Iris pigment epithelial cell (primary cell): ENCODE results near the gene TCF7L1.
"Not testable (repeated sequence)": the region's sequence is repeated elsewhere in the genome, so short reads cannot be mapped to it uniquely, and the experiment has no call there.

Experiments
- DNase-seq: peaks from one replicate; pipeline ENCODE4 v3.0.0-alpha.2; 2011; ENCODE audit warnings: low read depth

The TCF7L1 gene

DNA sequence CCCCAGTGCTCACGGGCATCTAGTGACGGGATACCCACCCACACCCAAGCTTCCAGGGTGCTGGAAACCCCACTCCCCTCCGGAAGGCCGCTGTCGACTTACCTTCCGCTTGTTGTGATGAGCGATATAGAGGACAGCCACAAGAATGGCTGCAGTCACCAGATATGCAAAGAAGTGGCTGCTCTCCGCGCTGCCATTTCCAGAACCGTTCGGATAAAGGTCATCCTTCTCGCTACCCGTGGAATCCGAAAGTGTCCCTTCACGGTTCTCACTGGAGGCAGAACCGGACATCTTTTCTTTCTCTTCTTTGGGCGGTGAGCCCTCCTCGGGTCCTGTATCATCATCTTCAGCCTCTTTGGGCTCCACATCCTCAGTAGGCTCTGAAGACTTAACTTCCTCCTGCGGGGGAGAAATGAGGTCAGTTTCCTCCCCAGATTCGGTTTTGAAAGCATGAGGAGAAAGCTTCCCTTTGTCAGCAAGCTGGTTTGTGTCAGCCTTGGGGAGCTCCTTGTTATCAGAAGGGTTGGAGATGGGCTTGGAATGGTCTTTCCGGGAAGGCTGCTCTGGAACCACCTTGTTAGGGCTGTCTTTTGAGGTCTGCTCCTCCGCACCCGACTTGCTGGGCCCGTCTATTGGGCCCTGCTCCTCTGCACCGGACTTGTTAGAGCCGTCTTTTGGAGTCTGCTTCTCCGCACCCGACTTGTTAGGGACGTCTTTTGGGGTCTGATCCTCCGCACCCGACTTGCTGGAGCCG is 193.4 kb downstream of the TCF7L1 start:
- DNase-seq = peak; percentile 61

DNA sequence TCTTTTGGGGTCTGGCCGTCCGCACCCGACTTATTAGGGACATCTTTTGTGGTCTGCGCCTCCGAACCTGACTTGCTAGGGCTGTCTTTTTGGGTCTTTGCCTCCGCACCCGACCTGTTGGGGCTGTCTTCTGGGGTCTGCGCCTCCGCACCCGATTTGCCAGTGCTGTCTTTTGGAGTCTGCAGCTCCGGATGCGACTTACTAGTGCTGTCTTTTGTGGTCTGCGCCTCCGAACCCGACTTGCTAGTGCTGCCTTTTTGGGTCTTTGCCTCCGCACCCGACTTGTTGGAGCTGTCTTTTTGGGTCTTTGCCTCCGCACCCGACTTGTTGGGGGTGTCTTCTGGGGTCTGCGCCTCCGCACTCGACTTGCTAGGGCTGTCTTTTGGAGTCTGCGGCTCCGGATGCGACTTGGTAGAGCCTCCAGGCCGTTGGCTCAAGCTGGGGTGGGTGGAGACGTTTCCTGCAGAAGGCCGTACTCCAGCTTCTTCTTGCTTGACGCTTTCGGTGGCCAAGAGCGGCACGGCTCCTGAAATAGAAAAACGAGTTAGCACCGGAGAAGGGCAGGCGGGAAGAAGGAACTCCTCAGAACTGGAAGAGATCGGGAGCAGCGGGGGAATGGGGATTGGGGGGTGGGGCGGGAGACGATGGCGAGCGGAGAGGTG is 194.1 kb downstream of the TCF7L1 start:
- DNase-seq = peak; percentile 64

DNA sequence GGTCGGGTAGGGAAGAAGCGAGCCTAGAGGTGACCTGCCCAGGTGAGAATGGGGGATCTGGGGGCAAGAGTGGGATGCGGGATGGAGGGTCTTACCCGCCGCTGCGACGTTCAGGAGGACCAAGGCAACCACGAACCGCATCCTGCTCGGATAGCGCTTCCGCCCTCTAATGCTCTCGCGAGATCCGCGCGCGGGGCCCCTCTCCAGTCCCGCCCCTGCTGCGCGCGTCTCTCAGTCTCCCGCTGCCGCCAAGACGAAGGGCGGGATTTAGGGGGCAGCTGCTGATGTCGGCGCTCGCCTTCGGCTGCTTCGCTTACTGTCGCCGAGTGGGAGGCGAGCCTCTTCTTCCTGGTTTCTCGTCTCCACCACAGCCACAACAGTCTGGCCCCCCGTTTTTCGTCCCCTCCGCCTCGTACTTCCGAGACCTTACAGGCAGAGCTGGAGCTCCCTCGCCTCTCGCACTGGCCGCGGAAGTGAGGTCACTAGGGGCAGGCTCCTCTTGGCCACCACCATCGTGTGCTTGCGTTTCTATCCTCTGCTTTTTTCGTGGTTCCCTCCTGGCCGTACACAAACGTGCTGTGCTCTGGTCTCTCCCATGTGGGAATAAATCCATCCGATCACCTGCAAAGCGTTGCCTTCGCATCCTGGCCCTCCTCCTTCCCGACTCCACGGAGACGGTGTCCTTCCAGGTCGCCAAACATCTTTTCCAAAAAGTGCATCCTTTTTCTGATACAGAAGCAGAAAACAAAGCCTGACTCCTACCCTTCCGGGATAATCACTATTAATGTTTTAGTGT is 194.8 kb downstream of the TCF7L1 start, which contains the start of gene TGOLN2:
Gene TGOLN2, minus strand, starts transcription at position 168 of the 796 bp plus-strand sequence. Its CDS starts 27 bp downstream, at position 141.
- DNase-seq = peak; percentile 91

DNA sequence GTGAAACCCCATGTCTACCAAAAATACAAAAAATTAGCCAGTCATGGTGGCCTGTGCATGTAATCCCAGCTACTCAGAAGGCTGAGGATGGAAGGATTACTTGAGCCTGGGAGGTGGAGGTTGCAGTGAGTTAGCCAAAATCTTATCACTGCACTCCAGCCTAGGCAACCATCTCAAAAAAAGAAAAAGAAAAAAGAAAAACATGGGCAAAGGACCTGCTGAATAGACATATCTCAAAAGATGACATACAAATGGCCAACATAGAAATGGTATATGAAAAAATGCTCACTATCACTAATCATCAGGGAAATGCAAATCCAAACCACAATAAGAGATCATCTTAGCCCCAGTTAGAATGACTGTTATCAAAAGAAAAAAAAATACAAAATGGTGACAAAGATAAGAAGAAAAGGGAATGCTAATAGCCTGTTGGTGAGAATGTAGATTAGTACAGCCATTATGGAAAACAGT is 196.0 kb downstream of the TCF7L1 start:
- DNase-seq = no peak

DNA sequence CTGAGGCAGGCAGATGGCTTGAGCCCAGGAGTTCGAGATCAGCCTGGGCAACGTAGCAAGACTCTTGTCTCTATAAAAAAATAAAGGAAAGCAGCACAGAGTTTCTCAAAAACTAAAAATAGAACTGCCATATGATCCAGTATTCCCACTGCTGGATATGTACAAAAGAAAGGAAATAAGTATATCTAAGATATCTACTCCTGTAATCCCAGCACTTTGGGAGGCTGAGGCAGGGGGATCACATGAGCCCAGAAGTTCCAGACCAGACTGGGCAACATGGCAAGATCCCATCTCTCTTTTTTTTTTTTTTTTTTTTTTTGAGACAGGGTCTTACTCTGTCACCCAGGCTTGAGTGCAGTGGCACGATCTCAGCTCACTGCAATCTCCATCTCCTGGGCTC is 196.5 kb downstream of the TCF7L1 start:
- DNase-seq = not testable (repeated sequence)

DNA sequence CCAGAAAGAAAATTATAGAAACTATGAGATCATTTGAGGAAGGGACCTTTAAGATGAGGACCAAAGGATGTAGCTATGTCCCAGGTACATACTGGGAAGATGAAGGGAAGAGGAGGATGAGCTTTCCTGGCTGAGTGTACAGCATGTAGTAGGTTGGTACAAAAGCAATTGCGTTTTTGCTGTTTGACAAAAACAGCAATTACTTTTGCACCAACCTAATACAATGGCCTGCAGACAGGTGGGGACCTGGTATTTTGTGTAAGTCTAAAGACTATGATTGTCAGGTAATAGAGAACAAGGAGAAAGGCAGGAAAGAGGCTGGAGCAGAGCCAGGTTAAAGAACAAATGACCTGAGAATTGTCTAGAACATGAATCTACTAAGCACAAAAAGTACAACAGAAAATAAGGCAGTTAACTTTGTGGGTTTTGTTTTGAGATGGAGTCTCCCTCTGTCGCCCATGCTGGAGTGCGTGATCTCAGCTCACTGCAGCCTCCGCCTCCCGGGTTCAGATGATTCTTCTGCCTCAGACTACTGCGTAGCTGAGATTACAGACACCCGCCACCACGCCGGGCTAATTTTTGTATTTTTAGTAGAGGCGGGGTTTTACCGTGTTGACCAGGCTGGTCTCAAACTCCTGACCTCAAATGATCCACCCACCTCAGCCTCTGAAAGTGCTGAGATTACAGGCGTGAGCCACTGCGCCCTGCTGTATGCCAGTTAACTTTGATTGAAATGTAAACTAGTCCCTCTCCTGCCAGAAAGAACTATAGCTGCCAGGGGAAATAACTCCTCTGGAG is 197.8 kb downstream of the TCF7L1 start:
- DNase-seq = no peak

DNA sequence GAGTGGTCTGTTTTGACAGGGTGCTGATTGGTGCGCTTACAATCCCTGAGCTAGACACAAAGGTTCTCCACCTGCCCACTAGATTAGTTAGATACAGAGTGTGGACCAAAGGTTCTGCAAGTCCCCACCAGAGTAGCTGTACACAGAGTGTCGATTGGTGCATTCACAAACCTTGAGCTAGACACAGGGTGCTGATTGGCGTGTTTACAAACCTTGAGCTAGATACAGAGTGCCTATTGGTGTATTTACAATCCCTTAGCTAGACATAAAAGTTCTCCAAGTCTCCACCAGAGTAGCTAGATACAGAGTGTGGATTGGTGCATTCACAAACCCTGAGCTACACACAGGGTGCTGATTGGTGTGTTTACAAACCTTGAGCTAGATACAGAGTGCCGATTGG is 200.7 kb downstream of the TCF7L1 start:
- DNase-seq = not testable (repeated sequence)

DNA sequence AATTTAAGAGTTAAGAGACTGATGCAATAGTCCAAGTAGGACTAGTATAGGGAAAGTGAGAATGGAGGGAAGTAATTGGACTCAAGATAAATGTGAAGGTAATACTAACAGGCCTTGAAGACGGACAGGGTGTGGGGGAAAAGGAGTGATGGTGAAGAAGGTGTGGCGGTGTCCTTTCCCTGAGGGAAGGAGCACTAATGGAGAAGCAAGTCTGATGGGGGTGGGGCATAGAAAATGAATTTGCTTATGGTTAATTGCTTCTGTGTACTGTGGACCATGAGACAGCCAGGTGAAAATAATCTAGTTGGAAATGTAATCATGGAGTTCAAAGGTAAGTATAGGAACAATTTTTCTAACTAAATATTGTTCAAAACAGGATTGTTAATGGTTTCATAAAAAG is 201.7 kb downstream of the TCF7L1 start:
- DNase-seq = no peak

DNA sequence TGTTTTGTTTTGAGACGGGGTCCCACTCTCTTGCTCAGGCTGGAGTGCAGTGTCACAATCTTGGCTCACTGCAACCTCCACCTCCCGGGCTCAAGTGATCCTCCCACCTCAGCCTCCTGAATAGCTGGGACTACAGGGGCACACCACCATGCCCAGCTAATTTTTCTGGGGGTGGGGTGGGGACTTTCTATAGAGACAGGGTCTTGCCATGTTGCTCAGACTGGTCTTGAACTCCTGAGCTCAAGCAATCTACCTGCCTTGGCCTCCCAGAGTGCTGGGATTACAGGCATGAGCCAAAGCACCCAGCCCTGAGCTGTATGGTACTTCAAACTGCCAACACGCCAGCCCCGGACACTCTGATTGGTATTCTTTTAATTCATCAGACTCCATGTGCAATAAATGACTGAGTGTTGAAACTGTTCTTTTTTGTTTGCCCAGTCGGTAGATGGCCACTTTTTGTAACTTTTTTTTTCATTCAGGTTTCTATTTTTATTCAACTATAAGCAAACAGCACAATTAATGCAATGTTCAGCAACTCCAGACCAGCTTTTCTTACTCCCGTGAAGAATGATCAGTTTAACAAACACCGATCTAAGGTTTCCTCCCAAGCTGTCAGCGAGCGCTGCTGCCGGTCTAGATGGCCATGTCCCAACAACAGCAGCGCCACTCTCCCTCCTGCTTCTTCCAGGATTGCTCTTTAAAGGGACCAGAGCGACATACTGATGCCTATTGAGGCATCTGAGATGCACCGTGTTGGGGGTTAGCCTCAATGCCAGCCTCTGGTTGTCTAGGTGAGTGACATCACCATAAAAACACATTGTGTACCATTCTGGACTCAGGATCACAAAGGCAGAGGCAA is 207.1 kb downstream of the TCF7L1 start:
- DNase-seq = no peak

DNA sequence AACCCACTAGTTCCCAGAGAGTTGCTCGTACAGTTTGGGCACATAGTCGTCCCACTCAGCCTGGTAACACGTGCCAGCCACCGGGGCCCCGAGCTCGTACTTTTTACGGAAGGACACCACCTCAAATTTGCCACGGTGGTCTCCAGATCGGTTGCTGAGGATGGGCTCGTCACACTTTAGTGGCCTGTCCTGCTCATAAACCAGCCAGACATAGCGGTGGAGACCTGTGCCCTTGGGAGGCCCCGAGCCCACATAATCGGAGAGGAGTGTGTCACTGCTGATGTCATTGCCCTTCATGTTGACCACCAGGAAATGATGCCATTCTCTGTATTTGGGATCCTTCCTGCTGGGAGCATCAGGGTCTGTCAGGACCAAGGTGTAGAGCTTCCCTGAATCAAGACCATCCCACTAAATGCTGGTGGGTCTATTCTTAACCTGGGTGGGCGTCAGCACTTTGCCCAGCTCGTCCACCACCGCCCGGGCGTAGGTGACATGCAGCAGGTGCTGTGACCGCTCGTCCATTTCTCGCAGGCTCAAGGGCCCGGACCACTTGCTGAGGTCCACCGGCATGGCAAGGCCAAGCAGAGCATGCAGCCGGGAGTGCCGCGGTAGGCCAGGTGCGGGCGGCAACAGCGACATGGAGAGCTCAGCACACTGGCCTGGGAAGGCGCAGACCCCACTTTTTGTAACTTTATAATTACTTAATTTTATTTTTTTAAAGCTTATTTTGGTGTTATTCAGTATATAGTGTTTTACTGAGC is 208.3 kb downstream of the TCF7L1 start:
- no peak for DNase-seq

DNA sequence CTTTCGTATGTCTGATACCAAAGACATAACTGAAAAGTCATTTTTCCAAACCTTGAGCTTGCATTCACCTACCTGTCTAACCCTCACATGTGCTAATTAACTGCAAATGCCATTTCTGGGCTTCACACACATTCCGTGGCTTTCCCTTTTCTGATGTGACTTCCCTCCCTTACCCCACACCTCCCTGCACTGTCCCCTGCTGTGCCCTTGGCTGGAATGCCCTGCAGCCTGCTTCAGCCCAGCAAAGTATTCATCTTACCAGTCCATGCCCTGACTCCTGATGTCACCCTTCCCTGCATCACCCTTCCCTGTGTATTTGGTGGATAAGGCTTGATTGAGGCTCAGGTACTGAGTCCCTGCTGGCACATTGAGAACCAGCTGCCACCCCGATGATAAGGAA is 209.0 kb downstream of the TCF7L1 start:
- DNase-seq = no peak

DNA sequence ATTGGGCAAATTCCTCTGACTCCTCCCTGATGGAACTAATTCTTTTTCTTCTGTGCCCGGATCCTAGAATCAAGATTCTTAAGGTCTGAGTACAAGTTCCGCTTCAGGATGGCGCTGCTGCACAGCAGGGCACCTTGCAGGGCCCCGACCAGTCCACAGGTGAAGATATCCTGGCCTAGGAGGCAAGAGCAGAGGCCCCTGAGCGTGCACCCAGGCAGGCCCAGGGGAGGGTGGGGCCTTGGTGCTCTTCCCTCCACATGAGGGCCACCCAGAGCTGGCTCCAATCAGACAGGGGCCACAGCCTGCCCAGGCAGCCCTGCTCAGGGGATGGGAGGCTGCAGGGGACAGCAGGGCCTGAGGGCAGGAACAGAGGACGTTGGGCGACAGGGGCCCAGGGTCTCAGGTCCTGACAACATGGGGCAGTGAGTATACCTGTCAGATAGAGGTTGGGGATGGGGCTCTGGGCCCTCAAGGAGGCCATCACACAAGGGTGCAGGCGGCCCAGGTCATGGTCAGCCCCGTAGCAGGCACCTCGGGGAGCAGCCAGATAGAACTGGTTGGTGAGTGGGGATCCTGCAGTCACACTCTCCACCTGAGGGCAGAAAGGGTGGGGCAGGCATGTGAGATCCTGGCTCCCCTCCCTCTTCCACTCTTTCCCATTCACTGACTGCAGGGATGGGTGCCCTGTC is 210.2 kb downstream of the TCF7L1 start:
- DNase-seq = not testable (repeated sequence)

DNA sequence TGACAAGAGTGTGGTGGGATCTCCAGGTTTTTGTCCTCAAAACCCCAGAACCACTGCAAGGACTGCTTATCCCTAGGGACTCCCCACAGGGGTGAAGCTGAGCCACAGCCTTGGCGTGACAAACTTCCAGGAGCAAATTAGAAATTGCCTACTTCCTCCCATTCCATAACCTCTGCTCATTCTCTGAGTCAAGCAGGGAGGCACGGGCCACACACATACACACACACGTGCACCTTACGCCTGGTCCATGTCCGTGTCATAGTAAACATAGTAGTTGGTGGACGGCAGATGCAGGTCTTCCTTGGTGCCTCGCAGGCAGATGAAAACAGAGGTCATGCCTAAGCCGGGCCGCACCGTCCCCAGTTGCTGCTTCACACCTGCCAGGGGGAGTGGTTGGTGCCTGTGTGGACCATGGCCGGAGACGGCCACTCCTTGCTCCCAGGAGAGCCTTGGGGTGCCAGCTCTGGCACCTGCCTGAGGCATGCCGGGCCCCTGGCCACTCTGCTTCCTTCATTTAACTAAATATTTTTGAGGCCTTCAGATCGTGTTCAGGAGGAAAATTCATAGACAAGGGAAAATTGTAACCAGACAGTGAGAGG is 211.3 kb downstream of the TCF7L1 start:
- no peak for DNase-seq

DNA sequence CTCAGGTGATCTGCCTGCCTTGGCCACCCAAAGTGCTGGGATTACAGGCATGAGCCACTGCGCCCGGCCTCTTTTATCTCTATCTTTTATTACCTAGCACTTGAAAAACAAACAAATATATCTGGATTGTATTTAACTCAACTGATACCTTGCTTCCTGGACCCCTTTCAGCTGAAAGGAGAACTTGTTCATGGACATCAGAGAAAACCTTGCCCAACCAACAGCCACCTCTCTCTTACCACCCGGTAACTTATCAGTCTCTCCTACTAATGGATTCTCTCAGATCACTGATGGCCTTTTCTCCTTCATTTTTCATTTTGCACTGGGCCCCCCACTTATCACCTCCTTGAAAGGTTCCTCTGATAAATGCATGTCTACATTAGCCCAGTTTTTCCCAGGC is 214.4 kb downstream of the TCF7L1 start:
- DNase-seq = no peak

DNA sequence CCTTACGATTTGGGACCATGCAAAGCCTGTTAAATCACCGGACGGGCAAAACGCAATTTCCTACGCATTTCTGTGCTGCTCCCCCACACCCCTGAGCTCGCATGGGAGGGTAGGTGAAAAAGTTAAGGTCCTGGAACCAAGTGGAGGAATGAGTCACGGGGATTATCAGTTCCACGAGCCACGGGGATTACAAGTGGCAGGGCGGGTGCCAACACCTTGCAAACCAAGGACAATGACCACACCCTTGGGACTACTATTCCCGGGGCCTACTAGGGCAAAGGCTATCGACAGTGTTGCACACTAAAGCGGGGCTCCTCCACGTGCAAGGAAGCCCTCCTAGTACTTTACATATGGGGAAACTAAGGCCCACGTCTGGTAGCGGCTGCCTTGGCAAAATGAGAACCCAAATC is 220.7 kb downstream of the TCF7L1 start:
- DNase-seq = peak; percentile 44

DNA sequence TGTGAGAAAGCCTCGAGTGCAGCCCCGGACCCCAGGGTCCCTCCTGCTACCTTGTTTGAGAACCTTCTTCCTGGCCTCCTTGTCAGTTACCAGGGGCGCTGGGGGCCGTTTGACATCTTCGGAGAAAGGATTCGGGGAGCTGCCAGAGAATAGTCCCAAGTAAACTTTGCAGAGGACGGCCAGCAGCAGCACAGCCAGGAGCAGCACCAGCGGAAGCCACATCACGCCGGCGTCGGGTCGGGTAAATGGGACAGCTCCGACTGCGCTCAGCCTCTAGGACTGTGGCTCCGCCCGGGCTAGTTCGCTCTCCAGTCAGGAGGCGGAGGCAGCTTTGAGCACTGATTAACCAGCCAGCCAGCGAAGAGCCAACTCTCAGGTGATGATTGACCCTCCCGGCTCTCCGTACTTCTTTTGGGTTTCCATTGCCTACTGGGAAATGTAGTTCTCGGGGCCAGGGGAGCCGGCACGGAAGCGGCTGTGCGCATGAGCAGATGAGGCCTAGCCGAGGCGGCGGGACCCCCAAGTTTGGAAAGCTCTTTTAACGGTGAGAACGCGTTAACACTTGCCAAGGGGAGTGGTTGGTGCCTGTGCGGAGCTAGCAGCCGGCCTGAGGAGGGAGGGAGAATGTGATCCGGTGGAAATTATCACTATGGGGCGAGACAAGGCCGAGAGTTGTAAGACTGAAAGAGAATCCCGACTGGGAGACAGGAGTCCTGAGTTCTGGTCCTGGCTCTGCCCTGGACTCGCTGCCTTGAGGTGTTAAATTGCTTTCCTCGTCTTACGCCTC is 221.3 kb downstream of the TCF7L1 start, which contains the start of the genes ELMOD3 and RETSAT:
Gene ELMOD3, plus strand, starts transcription at position 484 of the 787 bp plus-strand sequence. CDS start 2,430 bp downstream, outside the sequence.
Gene RETSAT, minus strand, starts transcription at position 243 of the 787 bp plus-strand sequence. Its CDS starts 21 bp downstream, at position 222.
- peak; percentile 100 for DNase-seq

DNA sequence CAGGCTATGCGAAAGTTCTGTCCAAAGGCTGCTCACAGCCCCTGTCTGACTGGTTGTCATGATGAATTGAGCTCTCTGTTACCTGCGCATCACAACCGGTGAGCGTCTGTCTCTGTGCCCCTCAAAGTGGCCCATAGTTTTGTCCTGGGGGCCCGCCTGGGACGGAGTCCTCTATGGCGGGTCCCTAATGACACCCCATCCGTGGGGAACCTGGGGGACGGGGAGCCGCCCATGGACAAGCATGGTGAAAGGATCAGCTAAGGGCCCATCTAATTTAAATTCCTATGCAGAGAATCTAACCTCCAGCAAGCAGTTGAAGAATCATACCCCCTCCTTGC is 221.8 kb downstream of the TCF7L1 start:
- no peak for DNase-seq

DNA sequence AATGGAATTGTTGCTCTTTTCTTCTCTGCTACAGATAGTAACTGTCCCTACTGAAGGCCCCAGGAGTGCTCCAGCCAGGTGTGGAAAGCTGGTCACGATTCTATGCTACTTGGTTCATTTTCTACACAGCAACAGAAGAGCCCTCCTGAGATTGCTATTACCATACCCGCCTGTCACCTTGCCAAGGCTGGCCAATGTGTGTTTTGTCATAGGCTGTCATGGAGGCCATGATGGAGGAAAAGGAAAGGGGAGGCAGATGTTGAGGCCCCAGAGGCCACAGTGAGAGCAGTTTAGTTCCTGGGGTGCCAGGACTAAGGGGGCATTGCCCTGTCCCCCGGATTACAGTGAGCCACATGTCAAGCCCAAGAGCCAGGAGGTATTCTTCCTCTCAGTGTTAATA is 222.3 kb downstream of the TCF7L1 start:
- DNase-seq = no peak
